ENCODE results near the gene CACNA1H.

The CACNA1H gene

DNA sequence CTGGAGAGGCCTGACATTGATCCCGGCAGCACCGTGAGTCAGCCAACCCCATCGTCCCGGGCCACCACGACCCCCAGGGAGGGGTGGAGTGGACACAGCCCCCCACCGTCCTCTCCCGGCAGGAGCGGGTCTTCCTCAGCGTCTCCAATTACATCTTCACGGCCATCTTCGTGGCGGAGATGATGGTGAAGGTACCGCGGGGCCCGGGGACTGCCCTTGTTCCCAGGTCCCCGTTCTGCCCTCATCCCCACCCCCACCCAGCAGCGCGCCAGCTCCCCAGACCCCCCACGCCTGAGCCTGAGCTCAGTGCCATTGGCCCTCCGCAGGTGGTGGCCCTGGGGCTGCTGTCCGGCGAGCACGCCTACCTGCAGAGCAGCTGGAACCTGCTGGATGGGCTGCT lies 57.6 kb downstream of the CACNA1H start:
- no peak for DNase-seq (ENCODE audit: low spot score)
- H3K27ac ChIP-seq, result no peak overlapping the region
- ChIA-PET CTCF (no interaction called here), POLR2A (ENCODE audit: low non-redundant PET) (no interaction called here)
- TF ChIP-seq, protein P1, sequence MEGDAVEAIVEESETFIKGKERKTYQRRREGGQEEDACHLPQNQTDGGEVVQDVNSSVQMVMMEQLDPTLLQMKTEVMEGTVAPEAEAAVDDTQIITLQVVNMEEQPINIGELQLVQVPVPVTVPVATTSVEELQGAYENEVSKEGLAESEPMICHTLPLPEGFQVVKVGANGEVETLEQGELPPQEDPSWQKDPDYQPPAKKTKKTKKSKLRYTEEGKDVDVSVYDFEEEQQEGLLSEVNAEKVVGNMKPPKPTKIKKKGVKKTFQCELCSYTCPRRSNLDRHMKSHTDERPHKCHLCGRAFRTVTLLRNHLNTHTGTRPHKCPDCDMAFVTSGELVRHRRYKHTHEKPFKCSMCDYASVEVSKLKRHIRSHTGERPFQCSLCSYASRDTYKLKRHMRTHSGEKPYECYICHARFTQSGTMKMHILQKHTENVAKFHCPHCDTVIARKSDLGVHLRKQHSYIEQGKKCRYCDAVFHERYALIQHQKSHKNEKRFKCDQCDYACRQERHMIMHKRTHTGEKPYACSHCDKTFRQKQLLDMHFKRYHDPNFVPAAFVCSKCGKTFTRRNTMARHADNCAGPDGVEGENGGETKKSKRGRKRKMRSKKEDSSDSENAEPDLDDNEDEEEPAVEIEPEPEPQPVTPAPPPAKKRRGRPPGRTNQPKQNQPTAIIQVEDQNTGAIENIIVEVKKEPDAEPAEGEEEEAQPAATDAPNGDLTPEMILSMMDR (conservative IDR thresholded peaks at IDR 0.05; ENCODE audit: low read depth), result no peak

DNA sequence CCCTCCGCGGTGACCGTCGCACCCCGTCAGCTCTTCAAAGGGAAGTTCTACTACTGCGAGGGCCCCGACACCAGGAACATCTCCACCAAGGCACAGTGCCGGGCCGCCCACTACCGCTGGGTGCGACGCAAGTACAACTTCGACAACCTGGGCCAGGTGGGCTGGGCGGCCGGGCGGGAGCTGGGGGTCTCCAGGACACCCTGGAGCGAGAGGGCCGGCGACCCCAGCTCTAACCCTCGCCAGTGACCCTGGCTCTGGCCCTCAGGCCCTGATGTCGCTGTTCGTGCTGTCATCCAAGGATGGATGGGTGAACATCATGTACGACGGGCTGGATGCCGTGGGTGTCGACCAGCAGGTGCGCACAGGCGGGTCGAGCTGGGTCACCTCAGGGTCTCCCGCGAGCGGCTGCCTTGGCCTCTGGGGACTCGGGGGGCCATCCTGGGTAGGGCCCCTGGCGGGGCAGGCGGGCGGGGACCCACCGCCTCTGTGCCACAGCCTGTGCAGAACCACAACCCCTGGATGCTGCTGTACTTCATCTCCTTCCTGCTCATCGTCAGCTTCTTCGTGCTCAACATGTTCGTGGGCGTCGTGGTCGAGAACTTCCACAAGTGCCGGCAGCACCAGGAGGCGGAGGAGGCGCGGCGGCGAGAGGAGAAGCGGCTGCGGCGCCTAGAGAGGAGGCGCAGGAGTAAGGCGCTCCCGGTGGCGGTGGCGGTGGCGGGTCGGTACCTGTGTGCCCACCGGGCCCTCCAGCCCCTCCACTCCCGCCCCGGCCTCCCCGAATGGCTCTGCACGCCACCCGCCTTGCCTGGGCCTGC lies 58.8 kb downstream of the CACNA1H start:
- no peak for DNase-seq (ENCODE audit: low spot score)
- POLR2A ChIA-PET (ENCODE audit: low non-redundant PET), result no interaction called here
- TF ChIP-seq, protein P1 (conservative IDR thresholded peaks at IDR 0.05; ENCODE audit: low read depth), result no peak
- H3K27ac ChIP-seq, result no peak overlapping the region
- CTCF ChIA-PET, result no interaction called here

DNA sequence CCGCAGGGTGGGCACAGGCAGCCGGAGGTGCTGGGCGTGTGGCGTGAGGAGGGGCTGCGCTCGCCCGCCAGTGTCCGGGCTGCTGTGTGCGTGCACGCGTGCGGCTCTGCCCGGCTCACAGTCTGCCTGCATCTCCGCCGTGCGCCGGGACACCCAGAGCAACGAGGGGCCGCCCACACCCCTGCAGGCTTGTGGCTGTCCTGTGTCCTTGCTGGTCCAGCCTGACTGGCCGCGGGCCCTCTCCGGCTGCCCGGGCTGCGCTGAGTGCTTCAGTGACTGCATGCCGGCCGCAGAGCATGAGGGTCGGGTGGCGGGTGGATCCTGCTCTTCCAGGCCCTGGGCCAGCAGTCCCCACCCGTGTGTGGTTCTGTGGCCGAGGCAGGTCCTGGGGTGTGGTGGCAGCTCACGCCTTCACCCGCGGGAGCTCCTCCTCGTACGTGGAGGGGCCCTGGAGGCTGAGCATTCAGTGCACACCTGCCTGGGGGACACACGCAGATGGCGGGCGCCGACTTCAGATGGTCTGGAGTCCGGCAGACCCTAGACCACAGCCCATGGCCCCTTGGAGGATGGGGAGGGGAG lies 59.8 kb downstream of the CACNA1H start:
- ChIA-PET POLR2A (ENCODE audit: low non-redundant PET) (no interaction called here), CTCF (no interaction called here)
- DNase-seq (ENCODE audit: low spot score), result no peak
- TF ChIP-seq, protein P1 (conservative IDR thresholded peaks at IDR 0.05; ENCODE audit: low read depth), result no peak
- H3K27ac ChIP-seq, result no peak overlapping the region

DNA sequence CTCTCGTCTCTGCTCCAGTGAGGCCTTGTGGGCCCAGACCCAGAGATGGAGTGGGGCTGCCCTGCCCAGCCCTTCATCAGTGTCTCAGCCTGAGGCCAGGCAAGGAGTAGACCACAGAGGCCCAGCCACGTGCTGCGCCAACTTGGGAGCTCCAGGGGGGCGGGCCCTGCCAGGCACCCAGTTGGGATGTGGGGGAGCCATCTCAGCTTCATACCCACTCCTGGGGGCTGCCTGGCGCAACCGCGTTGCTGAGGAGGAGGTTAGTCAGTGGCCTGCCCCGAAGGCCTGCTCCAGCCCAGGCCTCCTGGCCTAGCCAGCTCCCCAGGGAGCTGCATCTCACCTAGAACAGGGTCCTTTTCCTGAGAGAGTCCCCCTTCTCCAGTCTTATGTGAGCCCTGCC lies 60.3 kb downstream of the CACNA1H start:
- H3K27ac ChIP-seq, result no peak overlapping the region
- no peak for DNase-seq (ENCODE audit: low spot score)
- ChIA-PET POLR2A (ENCODE audit: low non-redundant PET) (no interaction called here), CTCF (no interaction called here)
- TF ChIP-seq, protein P1 (conservative IDR thresholded peaks at IDR 0.05; ENCODE audit: low read depth), result no peak

DNA sequence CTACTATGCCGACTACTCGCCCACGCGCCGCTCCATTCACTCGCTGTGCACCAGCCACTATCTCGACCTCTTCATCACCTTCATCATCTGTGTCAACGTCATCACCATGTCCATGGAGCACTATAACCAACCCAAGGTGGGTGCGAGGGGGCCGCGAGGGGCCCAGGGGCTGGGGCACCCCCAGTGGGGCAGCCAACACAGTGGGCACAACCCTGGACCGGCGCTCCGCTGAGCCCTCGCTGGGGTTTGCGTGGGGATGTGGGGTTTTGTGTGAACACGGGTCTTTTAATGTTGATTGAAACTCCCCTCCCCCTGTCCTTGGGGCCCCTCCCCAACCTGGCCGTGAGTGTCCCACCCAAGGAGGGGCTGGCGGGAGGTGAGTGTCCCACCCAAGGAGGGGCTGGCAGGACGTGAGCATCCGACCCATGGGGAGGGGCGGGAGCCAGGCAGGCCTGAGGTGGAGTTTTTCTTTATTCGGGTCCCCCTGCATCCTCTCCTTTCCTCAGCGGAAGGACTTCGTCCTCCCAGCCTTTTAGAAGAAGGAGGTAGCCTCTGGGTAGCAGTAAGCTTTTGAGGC lies 61.0 kb downstream of the CACNA1H start:
- CTCF ChIA-PET, result no interaction called here
- POLR2A ChIA-PET (ENCODE audit: low non-redundant PET), result no interaction called here
- TF ChIP-seq, protein P1 (conservative IDR thresholded peaks at IDR 0.05; ENCODE audit: low read depth), result no peak
- DNase-seq (ENCODE audit: low spot score), result no peak
- no peak overlapping the region for H3K27ac ChIP-seq

DNA sequence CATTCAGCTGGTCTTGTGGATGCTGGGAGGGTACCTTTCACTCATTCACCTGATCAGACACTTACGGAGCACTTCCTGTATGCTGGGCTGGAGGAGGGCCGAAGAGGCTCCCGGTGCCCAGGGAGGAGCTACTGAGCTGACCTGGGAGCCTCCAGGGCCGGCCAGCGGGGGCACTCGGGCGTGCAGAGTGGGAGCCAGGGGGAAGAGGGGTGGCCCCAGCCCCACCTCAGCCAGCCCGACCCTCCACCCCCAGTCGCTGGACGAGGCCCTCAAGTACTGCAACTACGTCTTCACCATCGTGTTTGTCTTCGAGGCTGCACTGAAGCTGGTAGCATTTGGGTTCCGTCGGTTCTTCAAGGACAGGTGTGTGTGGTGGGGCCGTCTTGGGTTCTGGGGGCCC lies 61.8 kb downstream of the CACNA1H start:
- ChIA-PET CTCF (no interaction called here), POLR2A (ENCODE audit: low non-redundant PET) (no interaction called here)
- TF ChIP-seq, protein P1 (conservative IDR thresholded peaks at IDR 0.05; ENCODE audit: low read depth), result no peak
- no peak for DNase-seq (ENCODE audit: low spot score)
- H3K27ac ChIP-seq, result no peak overlapping the region
